Measurements from ENCODE around the gene GNLY. TPM values are rescaled to one million over a fixed set of nuclear protein-coding genes. Genes with fewer than 3 reads are reported as not detected.
A peak's percentile ranks its signal among the peaks of the same experiment; 100 is the strongest.

GNLY gene
- total RNA-seq, 1 donor from 2014 or later = 3.2 TPM

- no peaks in the 10 kb centered on the region for H3K36me3 ChIP-seq
- H3K9me3 ChIP-seq = no peaks in the 10 kb centered on the region
- H3K4me1 ChIP-seq = peaks cover 77% of the 10 kb centered on the region
- intact Hi-C loops (cut with DNase I) = no loop called here
- H3K27ac ChIP-seq = peak overlapping the region; percentile 89
- TF ChIP-seq CTCF (IDR thresholded peaks at IDR 0.05) = no peak
- TF ChIP-seq POLR2AphosphoS5 (IDR thresholded peaks at IDR 0.05; ENCODE audit: insufficient read depth in 1 of 2, low read depth in 1 of 2) = peak in 1 of 2 donors; percentile 4
- DNase-seq (ENCODE audit: extremely low spot score in 2 of 2) = no peak
- H3K4me3 ChIP-seq = peak overlapping the region; percentile 15 to 22
- H3K27me3 ChIP-seq = no peaks in the 10 kb centered on the region
Measured at GRCh38 chr2:85745619-85746018, 51.5 kb downstream of the GNLY start.

GRCh38 chr2:85746321-85747004 lies 52.3 kb downstream of the GNLY start:
- H3K27me3 ChIP-seq = no peaks in the 10 kb centered on the region
- no peak for DNase-seq (ENCODE audit: extremely low spot score in 2 of 2)
- no peaks in the 10 kb centered on the region for H3K36me3 ChIP-seq
- intact Hi-C loops (cut with DNase I) = no loop called here
- H3K27ac ChIP-seq = peak overlapping the region; percentile 89
- peaks cover 77% of the 10 kb centered on the region for H3K4me1 ChIP-seq
- no peaks in the 10 kb centered on the region for H3K9me3 ChIP-seq
- TF ChIP-seq POLR2AphosphoS5 (IDR thresholded peaks at IDR 0.05; ENCODE audit: insufficient read depth in 1 of 2, low read depth in 1 of 2) = no peak
- no peak for TF ChIP-seq POLR2A (IDR thresholded peaks at IDR 0.05)
- no peak for TF ChIP-seq CTCF (IDR thresholded peaks at IDR 0.05)
- H3K4me3 ChIP-seq = no peak overlapping the region

- Histone ChIP-seq H3K9me3 (no peaks in the 10 kb centered on the region), H3K27ac (peak overlapping the region; percentile 89), H3K36me3 (no peaks in the 10 kb centered on the region), H3K4me3 (no peak overlapping the region), H3K4me1 (peaks cover 79% of the 10 kb centered on the region), H3K27me3 (no peaks in the 10 kb centered on the region)
- DNase-seq (ENCODE audit: extremely low spot score in 2 of 2) = no peak
- intact Hi-C loops (cut with DNase I) = no loop called here
- TF ChIP-seq CTCF (IDR thresholded peaks at IDR 0.05) = no peak
Measured at GRCh38 chr2:85747441-85747840, 53.3 kb downstream of the GNLY start.

- H3K27ac ChIP-seq = peak overlapping the region; percentile 89
- TF ChIP-seq POLR2AphosphoS5 (IDR thresholded peaks at IDR 0.05; ENCODE audit: insufficient read depth in 1 of 2, low read depth in 1 of 2) (no peak), CTCF (IDR thresholded peaks at IDR 0.05) (no peak), POLR2A (IDR thresholded peaks at IDR 0.05) (no peak)
- no peak overlapping the region for H3K4me3 ChIP-seq
- H3K4me1 ChIP-seq = peaks cover 74% of the 10 kb centered on the region
- H3K36me3 ChIP-seq = no peaks in the 10 kb centered on the region
- no peaks in the 10 kb centered on the region for H3K9me3 ChIP-seq
- no peak for DNase-seq (ENCODE audit: extremely low spot score in 2 of 2)
- intact Hi-C loops (cut with DNase I) = no loop called here
- no peaks in the 10 kb centered on the region for H3K27me3 ChIP-seq
Measured at GRCh38 chr2:85748039-85748734, 54.0 kb downstream of the GNLY start.

Small RNA genes within 50 kb of the gene (small RNA-seq; reads per million reads assigned to genes)
- not detected for gene RNU1-38P

Other genes starting within 250 kb of the GNLY start
- 177 TPM for gene MAT2A, start 155.2 kb upstream of the GNLY start, total RNA-seq
- gene GGCX, start 132.9 kb upstream of the GNLY start, total RNA-seq = 18.2 TPM
- 46.2 TPM for gene VAMP8, start 116.8 kb upstream of the GNLY start, total RNA-seq
- gene VAMP5, start 109.9 kb upstream of the GNLY start, total RNA-seq = 42.5 TPM
- gene RNF181, start 98.6 kb upstream of the GNLY start, total RNA-seq = 107 TPM
- 22.6 TPM for gene TMEM150A, start 91.7 kb upstream of the GNLY start, total RNA-seq
- gene C2orf68, start 82.3 kb upstream of the GNLY start, total RNA-seq = 12.0 TPM
- 94.8 TPM for gene USP39, start 78.2 kb upstream of the GNLY start, total RNA-seq
- not detected for gene SFTPB, start 26.2 kb upstream of the GNLY start, total RNA-seq
- gene ATOH8, start 59.6 kb downstream of the GNLY start, total RNA-seq = 66.5 TPM
- gene ST3GAL5, start 194.6 kb downstream of the GNLY start, total RNA-seq = 16.2 TPM

All from vagina (tissue), 2 donors.